ENCODE measurements around the gene PELI3. TPM values are rescaled to one million over a fixed set of nuclear protein-coding genes. Genes with fewer than 3 reads are reported as not detected.

Gene PELI3
- total RNA-seq, 4 donors from 2014 or later: 8.0 to 16.6 (median 12.6) TPM

DNA sequence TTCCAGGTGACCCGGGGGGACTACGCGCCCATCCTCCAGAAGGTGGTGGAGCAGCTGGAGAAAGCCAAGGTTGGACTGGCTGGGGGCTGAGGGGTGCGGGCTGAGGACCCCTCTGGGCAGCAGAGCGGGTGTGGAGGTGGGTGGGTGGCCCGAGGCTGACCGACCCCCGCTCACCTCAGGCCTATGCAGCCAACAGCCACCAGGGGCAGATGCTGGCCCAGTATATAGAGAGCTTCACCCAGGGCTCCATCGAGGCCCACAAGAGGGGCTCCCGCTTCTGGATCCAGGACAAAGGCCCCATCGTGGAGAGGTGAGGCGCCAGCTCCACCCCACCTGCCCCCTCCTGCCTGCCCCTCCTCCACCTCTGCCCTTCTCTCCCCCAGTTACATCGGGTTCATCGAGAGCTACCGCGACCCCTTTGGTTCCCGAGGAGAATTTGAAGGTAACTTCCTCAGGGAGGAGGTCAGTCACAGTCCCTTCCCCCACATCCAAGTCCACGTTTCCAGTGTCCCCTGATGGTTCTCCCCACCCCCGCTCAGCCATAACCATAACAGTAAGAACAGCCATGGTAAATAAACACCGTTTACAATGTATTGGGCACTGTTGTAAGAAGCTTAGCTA lies 24.7 kb downstream of the PELI3 start:
- TF ChIP-seq, protein P1, sequence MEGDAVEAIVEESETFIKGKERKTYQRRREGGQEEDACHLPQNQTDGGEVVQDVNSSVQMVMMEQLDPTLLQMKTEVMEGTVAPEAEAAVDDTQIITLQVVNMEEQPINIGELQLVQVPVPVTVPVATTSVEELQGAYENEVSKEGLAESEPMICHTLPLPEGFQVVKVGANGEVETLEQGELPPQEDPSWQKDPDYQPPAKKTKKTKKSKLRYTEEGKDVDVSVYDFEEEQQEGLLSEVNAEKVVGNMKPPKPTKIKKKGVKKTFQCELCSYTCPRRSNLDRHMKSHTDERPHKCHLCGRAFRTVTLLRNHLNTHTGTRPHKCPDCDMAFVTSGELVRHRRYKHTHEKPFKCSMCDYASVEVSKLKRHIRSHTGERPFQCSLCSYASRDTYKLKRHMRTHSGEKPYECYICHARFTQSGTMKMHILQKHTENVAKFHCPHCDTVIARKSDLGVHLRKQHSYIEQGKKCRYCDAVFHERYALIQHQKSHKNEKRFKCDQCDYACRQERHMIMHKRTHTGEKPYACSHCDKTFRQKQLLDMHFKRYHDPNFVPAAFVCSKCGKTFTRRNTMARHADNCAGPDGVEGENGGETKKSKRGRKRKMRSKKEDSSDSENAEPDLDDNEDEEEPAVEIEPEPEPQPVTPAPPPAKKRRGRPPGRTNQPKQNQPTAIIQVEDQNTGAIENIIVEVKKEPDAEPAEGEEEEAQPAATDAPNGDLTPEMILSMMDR (IDR thresholded peaks at IDR 0.05; ENCODE audit: low read depth): no peak

DNA sequence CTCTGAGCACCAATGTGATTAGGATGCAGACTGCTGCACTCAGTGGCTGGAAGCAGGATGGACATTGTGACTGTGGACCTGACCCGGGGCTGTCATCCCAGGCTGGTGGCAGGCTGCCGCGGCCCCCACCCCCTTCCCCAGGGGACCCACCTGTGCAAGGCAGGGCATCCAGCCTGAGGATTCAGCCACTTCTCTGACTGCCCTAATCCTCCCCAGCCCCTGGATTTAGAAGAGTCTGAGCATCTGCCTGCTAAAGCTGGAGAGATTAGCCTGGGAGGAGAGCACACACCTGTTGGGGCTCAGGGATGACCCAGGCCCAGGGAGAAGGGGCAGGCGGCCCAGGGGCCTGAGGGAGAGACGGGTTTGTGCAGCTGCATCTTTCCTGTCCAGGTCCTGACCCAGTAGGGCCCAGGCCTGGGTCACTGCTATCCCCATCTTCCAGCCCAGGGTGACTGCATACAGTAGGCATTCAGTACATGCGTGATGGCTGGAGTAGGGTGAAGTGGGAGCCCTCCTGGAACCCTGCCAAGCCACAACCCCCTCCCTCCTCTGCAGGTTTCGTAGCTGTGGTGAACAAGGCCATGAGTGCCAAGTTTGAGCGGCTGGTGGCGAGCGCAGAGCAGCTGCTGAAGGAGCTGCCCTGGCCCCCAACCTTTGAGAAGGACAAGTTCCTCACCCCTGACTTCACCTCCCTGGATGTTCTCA lies 25.6 kb downstream of the PELI3 start:
- TF ChIP-seq, protein P1 (IDR thresholded peaks at IDR 0.05; ENCODE audit: low read depth): no peak

DNA sequence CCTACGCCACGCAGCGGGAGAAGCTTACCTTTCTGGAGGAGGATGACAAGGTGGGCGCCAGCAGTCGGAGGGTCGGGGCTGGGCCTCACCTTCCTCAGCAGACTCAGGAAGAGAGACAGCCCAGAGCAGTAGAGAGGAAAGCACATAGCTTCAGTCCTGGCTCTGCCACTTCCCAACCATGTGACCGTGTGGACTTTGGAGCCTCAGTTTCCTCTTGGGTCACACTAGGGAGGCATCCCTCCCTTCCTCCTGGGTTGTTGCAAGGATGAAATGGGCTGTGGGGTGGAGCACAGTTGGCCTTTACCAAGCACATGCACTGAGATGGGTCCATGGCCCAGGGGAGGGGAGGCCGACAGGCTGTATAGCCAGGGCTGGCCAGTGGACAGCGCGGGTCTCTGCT lies 26.4 kb downstream of the PELI3 start:
- TF ChIP-seq, protein P1 (IDR thresholded peaks at IDR 0.05; ENCODE audit: low read depth): no peak

DNA sequence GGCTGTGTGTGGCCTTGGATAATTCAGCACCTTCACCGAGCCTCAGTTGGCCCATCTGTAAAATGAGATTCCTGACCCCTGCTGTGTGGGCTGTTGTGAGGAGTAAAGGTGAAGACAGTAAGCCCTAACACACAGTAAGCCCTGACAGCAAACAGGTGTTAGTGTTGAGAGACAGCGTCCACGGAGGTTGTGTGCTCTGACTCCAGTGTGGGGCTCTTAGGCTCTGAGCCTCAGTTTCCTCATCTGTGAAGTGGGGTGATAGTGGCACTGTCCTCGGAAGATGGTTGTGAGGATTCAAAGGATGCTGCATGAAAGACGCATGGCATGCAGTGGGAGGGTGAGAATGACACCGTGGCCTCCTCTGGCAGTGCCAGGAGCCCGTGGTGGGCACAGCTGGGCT lies 27.8 kb downstream of the PELI3 start:
- TF ChIP-seq, protein P1 (IDR thresholded peaks at IDR 0.05; ENCODE audit: low read depth): no peak

DNA sequence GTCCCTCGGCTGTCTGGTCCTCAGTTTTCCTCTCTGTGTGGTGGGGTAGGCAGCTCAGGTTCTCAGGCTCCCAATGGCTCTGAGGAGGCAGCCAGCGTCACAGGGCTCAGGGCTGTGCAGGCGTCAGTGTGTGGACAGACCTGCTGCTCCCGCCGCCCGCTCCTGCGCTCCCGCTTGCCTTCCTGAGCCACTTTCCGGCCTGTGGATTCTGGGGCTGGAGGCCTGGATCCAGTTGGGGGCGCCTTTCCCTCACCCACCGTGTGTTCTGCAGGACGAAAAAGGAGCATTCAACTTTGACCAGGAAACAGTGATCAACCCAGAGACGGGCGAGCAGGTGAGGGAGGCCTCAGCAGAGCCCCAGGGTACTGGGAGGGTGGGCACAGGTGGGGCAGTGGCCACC lies 28.2 kb downstream of the PELI3 start:
- TF ChIP-seq, protein P1 (IDR thresholded peaks at IDR 0.05; ENCODE audit: low read depth): no peak

DNA sequence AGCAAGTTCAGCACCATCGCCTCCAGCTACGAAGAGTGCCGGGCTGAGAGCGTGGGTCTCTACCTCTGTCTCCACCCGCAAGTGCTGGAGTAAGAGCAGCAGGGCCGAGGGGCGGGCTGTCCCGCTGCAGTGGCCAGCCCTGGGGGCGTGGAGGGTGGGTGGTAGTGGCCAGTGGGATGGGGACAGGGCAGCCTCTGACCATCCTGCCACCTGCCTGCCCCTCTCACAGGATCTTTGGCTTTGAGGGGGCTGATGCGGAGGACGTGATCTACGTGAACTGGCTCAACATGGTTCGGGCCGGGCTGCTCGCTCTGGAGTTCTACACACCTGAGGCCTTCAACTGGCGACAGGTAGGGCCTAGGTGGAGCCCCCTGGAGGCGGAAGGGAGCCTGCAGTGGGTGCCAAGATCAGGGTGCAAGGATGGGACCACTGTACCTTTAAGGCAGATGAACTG lies 28.7 kb downstream of the PELI3 start:
- TF ChIP-seq, protein P1 (IDR thresholded peaks at IDR 0.05; ENCODE audit: low read depth): no peak

DNA sequence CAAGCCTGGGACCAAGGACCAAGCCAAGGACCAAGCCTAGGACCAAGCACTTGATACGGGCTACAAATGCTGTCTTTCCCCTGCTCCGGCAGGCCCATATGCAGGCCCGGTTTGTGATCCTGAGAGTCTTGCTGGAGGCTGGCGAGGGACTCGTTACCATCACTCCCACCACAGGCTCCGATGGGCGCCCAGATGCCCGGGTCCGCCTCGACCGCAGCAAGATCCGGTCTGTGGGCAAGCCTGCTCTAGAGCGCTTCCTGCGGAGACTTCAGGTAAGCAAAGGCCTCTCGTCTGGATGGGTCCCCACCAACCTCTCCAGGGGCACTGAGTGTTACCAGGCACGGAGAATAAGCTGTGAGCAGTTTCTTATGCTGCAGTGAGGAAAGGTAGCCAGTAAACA lies 30.5 kb downstream of the PELI3 start:
- TF ChIP-seq, protein P1 (IDR thresholded peaks at IDR 0.05; ENCODE audit: low read depth): no peak

All from subcutaneous adipose tissue (tissue), 4 donors.